ENCODE results near the gene HTR3D.

- TF ChIP-seq POLR2A (IDR thresholded peaks at IDR 0.05; ENCODE audit: extremely low read depth, insufficient read length): no peak
- TF ChIP-seq CTCF (IDR thresholded peaks at IDR 0.05; ENCODE audit: low read depth, low read length): no peak
Observed at GRCh38 chr3:184068344-184068743, 36.8 kb downstream of the HTR3D start.
